Activated CD4-positive, alpha-beta T cell treated with anti-CD3 and anti-CD28 coated beads, Interleukin-2, amount 50 U/mL, for 24 hours (primary cell): ENCODE measurements around the gene MAGEE1.

Experiments
- DNase-seq, 2 donors: peaks; one replicate each; pipeline ENCODE4 v3.0.0-alpha.2; 2020; ENCODE audit warnings: low read depth in 1 of 2, low spot score in 1 of 2

The MAGEE1 gene, protein sequence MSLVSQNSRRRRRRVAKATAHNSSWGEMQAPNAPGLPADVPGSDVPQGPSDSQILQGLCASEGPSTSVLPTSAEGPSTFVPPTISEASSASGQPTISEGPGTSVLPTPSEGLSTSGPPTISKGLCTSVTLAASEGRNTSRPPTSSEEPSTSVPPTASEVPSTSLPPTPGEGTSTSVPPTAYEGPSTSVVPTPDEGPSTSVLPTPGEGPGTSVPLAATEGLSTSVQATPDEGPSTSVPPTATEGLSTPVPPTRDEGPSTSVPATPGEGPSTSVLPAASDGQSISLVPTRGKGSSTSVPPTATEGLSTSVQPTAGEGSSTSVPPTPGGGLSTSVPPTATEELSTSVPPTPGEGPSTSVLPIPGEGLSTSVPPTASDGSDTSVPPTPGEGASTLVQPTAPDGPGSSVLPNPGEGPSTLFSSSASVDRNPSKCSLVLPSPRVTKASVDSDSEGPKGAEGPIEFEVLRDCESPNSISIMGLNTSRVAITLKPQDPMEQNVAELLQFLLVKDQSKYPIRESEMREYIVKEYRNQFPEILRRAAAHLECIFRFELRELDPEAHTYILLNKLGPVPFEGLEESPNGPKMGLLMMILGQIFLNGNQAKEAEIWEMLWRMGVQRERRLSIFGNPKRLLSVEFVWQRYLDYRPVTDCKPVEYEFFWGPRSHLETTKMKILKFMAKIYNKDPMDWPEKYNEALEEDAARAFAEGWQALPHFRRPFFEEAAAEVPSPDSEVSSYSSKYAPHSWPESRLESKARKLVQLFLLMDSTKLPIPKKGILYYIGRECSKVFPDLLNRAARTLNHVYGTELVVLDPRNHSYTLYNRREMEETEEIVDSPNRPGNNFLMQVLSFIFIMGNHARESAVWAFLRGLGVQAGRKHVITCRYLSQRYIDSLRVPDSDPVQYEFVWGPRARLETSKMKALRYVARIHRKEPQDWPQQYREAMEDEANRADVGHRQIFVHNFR

DNA sequence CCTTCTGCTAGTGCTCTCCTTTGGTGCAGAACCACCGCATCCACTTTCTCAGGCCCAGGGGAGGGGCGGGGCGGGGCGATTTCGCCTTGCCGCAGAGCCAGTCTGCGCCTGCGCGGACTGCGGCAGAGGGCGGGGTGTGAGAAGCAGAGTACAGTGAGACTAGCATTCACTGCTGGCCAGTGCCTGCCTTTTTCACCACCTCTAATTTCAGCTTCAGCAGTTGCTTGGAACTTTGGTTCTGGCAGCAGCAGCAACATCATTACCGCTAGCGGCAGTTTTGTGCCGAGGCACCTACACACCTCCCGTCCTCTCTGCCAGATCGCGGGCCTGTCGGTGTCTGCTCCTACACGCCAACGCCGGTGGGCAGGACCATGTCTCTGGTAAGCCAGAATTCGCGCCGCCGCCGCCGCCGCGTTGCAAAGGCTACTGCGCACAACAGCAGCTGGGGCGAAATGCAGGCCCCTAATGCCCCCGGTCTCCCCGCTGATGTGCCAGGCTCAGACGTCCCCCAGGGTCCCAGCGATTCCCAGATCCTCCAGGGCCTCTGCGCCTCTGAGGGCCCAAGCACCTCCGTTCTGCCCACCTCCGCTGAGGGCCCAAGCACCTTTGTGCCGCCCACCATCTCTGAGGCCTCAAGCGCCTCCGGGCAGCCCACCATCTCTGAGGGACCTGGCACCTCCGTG is at the start of gene MAGEE1:
Gene MAGEE1, plus strand, starts transcription at position 151 of the 683 bp plus-strand sequence. Its CDS starts 221 bp downstream, at position 372.
- peak; percentile 61 to 70 for DNase-seq

DNA sequence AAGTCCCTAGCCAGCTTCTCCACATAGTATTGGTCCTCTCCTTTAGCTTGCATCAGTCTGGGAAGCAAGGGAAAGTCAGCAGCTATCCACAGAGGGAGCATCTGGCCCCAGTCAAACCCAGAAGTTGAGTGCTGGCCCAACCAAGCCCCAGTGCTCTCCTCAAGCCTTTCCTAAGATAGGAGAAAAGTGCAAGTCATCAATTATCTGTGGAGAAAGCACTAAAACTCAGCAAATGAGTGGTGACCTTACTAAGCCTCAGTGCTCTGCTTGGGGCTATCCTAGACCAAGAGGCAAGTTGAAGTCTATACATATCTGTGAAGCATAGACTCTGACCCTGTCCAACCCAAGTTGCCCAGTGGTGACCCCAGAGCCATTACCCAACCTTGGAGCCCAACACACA is 28.5 kb upstream of the MAGEE1 start:
- no peak for DNase-seq

DNA sequence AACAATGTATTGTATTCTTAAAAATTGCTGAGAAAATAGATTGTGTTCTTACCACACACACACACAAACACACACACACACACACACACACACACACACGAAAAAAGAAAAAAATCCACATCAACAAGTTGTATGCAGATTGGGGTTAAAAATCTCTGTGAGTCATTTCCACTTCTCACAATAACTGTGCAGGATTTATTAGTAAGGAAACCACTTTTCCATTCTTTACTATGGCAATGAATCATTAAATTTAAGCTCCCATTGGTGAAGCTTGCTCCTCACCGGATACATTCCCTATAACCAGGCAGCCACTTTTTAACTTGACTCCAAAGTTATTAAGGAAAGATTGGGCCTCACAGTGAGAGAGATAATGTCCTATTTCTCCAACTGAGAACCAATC is 19.7 kb upstream of the MAGEE1 start:
- DNase-seq: no peak

DNA sequence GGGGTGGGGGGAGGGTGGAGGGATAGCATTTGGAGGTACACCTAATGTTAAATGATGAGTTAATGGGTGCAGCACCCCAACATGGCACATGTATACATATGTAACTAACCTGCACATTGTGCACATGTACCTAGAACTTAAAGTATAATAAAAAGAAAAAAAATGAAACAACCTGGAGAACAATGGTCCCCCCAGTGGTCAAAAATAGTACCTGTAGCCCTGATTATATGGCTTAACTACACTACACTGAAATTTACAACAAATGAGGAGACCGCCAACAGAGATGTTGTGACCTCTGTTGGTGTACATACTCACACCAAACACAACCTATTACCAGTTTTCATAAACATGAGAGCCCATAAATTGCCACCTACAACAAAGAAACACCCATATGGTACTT is 7.3 kb upstream of the MAGEE1 start:
- DNase-seq: no peak

DNA sequence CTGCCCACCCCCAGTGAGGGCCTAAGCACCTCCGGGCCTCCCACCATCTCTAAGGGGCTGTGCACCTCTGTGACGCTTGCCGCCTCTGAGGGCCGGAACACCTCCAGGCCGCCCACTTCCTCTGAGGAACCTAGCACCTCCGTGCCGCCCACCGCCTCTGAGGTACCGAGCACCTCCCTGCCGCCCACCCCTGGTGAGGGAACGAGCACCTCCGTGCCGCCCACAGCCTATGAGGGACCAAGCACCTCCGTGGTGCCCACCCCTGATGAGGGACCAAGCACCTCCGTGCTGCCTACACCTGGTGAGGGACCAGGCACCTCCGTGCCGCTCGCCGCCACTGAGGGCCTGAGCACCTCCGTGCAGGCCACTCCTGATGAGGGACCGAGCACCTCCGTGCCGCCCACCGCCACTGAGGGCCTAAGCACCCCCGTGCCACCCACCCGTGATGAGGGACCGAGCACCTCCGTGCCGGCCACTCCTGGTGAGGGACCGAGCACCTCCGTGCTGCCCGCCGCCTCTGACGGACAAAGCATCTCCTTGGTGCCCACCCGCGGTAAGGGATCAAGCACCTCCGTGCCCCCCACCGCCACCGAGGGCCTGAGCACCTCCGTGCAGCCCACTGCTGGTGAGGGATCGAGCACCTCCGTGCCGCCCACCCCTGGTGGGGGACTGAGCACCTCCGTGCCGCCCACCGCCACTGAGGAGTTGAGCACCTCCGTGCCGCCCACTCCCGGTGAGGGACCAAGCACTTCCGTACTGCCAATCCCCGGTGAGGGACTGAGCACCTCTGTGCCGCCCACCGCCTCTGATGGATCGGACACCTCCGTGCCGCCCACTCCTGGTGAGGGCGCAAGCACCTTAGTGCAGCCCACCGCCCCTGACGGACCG is 977 bp downstream of the MAGEE1 start:
- DNase-seq: no peak

DNA sequence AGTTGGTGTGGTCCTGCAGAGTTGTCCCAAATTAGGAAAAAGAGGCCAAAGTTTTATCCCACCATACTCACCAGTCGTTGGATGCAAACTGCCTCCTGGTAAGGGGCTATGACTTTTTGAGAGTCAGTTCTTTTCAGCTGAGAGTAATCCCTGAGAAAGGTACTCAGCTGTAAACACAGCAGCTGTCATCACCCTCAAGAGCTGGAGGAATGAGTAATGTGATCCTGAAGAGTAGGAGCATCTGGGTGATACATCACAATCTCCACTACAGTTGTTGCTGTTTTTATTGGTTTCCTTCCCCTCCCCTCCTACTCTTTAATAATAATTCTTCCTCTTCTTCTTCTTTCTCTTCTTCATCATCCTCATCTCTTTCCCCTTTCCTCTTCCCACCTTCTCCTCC is 5.7 kb downstream of the MAGEE1 start:
- no peak for DNase-seq

DNA sequence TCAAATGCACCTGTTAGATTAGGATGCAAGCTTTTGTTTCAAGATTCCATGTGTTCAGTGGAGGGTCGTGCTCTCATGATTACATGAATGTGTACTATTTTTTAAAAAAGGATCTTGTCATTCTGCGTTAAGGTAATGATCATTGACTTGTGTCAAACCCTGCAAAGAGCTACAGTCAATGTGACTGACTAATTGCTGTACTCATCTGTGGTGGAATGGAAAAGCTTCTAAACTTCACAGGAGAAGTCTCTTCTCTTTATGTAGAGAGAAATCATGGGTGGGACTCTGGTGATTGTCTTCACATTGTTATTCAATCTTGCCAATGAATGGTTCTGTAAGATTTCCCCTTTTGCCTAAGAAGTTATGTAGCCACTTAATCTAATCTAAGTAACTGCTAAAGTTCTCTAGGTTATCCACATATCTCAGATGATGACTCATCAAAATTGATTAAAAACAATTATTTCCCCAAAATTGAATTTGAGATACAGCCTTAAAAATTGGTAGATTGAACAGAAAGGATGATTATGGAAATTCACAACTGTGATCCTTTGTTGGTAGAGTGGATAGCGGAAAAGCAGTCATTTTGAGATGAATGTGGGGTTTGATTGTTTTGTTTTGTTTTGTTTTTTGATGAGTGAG is 6.7 kb downstream of the MAGEE1 start:
- DNase-seq: no peak

DNA sequence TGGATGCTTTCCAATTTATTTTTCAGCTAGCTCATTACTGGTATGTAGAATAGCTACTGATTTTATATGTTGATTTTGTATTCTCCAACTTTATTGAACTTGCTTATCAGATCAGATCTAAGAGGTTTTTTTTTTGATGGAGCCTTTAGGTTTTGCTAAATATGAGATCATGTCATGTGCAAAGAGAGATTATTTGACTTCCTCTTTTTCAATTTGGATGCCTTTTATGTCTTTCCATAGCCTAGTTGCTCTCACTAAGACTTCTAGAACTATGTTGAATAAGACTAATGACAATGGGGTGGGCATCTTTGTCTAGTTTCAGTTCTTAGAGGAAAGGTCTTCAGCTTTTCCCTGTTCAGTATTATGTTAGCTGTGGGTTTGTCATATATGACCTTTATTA is 11.7 kb downstream of the MAGEE1 start:
- no peak for DNase-seq

DNA sequence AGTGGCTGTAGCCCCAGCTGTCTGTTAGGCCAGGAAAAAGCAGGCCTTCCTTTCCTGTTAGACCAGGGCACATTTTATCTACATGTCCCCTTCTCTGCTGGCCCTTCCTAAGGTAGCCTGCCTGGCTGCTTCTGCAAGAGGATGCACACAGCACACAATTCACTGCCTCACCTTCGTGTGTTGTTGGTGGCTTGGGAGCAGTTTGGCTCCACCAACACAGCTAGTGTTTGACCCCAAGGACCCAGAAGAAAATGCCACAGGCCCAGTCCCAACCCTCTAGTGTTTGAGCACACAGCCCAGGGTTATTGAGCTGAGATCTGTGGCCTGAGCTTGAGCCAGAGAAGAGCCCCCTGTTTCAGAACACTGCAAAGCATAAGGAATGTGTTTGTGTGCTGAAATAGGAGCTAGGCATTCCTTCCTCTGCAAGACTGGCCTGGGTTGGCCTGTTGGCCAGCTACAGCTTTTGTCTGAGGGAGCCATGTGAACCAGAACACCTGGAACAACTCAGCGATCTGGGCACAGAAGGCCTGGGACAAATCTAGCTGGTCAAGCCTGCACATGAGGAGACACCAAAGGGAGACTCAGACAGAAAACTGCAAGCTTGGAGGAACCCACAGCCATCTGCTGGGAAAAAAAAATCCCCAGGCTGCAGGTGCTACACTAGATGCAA is 26.4 kb downstream of the MAGEE1 start:
- no peak for DNase-seq

DNA sequence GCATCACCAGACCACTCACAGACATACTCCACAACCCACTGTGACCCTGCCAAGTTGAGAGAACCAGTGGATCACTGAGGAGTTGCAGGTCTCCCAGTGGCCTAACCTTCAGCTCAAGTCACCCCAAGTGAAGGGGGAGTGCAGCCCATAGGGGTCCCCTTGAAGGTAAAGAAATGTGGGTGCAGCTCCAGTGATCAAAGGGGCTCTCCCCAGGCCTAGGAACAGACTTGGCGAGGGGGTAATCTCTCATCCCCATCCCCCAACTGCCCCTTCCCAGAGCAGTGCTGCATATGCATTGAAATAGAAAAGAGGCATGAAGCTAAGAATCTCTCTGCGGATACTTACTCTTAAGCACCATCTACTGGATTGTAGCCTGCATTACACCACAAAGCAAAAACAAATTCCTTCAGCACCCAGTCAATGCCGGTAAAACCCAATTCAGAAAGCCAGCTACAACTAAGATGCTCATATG is 27.0 kb downstream of the MAGEE1 start:
- no peak for DNase-seq

DNA sequence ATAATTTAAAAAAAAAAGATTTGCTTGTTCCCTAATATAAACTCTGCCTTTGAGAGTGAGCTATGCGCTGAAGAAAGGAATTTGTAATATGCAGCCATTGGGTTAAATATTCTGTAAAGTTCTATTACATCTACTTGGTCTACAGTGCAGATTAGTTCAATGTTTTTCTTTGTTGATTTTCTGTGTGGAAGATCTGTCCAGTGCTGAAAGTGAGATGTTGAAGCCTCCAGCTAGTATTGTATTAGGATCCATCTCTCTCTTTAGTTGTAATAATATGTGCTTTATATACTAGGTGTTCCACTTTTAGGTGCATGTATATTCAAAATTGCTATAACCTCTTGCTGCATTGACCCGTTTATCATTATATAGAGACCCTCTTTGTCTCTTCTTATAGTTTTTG is 49.8 kb downstream of the MAGEE1 start:
- no peak for DNase-seq
